Mucosa of gallbladder (tissue), 1 donor: Measurements from ENCODE around the gene GLT1D1. TPM values are rescaled to one million over a fixed set of nuclear protein-coding genes. Genes with fewer than 3 reads are reported as not detected.
"Not testable (repeated sequence)": the region's sequence is repeated elsewhere in the genome, so short reads cannot be mapped to it uniquely, and the experiment has no call there.

Experiments
- DNase-seq: peaks from one replicate; pipeline ENCODE4 v3.0.0-alpha.2; 2020; ENCODE audit warnings: low spot score
- total RNA-seq: library from RNA; stranded (reverse); gene quantifications from one replicate; pipeline ENCODE4 v1.2.1, GENCODE V29; 2021
- donor health status: DM: no; HTN: no; CAD: no.

GLT1D1 gene
- total RNA-seq, 1 donor from 2014 or later: 3.3 TPM

- no peak for DNase-seq
Measured at GRCh38 chr12:128820723-128821432, 32.4 kb upstream of the GLT1D1 start.

GRCh38 chr12:128823216-128823915 is 29.9 kb upstream of the GLT1D1 start:
- DNase-seq: no peak

- peak; percentile 98 for DNase-seq
Measured at GRCh38 chr12:128823916-128824839, 29.1 kb upstream of the GLT1D1 start, which contains the start of gene SLC15A4. Gene SLC15A4, minus strand, starts transcription at chr12:128823958. Its CDS starts 15 bp downstream, at chr12:128823943.

GRCh38 chr12:128825835-128826234 is 27.4 kb upstream of the GLT1D1 start:
- DNase-seq: no peak

- DNase-seq: no peak
Measured at GRCh38 chr12:128827724-128828123, 25.6 kb upstream of the GLT1D1 start.

- DNase-seq: no peak
Measured at GRCh38 chr12:128829861-128830504, 23.3 kb upstream of the GLT1D1 start.

- no peak for DNase-seq
Measured at GRCh38 chr12:128830505-128830893, 22.8 kb upstream of the GLT1D1 start.

- no peak for DNase-seq
Measured at GRCh38 chr12:128833418-128833817, 19.9 kb upstream of the GLT1D1 start.

GRCh38 chr12:128839885-128840284 is 13.4 kb upstream of the GLT1D1 start:
- DNase-seq: not testable (repeated sequence)

GRCh38 chr12:128840862-128841468 is 12.3 kb upstream of the GLT1D1 start:
- no peak for DNase-seq

GRCh38 chr12:128842579-128842978 is 10.7 kb upstream of the GLT1D1 start:
- DNase-seq: no peak

GRCh38 chr12:128843538-128843937 is 9.7 kb upstream of the GLT1D1 start:
- no peak for DNase-seq

GRCh38 chr12:128844031-128844635 is 9.1 kb upstream of the GLT1D1 start:
- no peak for DNase-seq

- DNase-seq: not testable (repeated sequence)
Measured at GRCh38 chr12:128846671-128847070, 6.6 kb upstream of the GLT1D1 start.

- no peak for DNase-seq
Measured at GRCh38 chr12:128848371-128848770, 4.9 kb upstream of the GLT1D1 start.

- not testable (repeated sequence) for DNase-seq
Measured at GRCh38 chr12:128849806-128850205, 3.5 kb upstream of the GLT1D1 start.

GRCh38 chr12:128850400-128850799 is 2.9 kb upstream of the GLT1D1 start:
- DNase-seq: no peak

- DNase-seq: not testable (repeated sequence)
Measured at GRCh38 chr12:128851429-128851828, 1.8 kb upstream of the GLT1D1 start.

- DNase-seq: no peak
Measured at GRCh38 chr12:128852026-128852698, 1.1 kb upstream of the GLT1D1 start.

GRCh38 chr12:128853600-128854197 is 421 bp downstream of the GLT1D1 start:
- no peak for DNase-seq
